ENCODE data around the gene OR2AG1. TPM values are rescaled to one million over a fixed set of nuclear protein-coding genes. Genes with fewer than 3 reads are reported as not detected.
"Not testable (repeated sequence)": the region's sequence is repeated elsewhere in the genome, so short reads cannot be mapped to it uniquely, and the experiment has no call there.

The OR2AG1 gene
- total RNA-seq, 2 experiments from 2014 or later, result not detected

GRCh38 chr11:6755953-6756347, 26.9 kb upstream of the OR2AG1 start:
- no peak for DNase-seq
- Mint-ChIP-seq H3K4me1 (peaks cover 10% of the 10 kb centered on the region), H3K4me3 (no peak overlapping the region), H3K27me3 (no peaks in the 10 kb centered on the region), H3K36me3 (no peaks in the 10 kb centered on the region), H3K9me3 (peaks cover under 1% of the 10 kb centered on the region), H3K27ac (no peak overlapping the region)

- Mint-ChIP-seq H3K4me3 (no peak overlapping the region), H3K36me3 (no peaks in the 10 kb centered on the region), H3K27me3 (no peaks in the 10 kb centered on the region), H3K9me3 (no peaks in the 10 kb centered on the region), H3K4me1 (peaks cover 10% of the 10 kb centered on the region), H3K27ac (no peak overlapping the region)
- DNase-seq, result peak; percentile 46
These were observed 25.4 kb upstream of the OR2AG1 start for GRCh38 chr11:6757373-6757967.

- Mint-ChIP-seq H3K27me3 (no peaks in the 10 kb centered on the region), H3K36me3 (no peaks in the 10 kb centered on the region), H3K27ac (no peak within 1 kb of the TSS), H3K4me1 (no peaks in the 10 kb centered on the region), H3K4me3 (no peak within 1 kb of the TSS), H3K9me3 (no peaks in the 10 kb centered on the region)
- DNase-seq, result no peak
These were observed 10.6 kb upstream of the OR2AG1 start, which contains the start of gene OR2AG2 for GRCh38 chr11:6771926-6772893. OR2AG2 (minus strand) TSS chr11:6771976; CDS start chr11:6768957, 3,019 bp downstream.

- H3K36me3 Mint-ChIP-seq, result no peaks in the 10 kb centered on the region
- peaks cover 3% of the 10 kb centered on the region for H3K27me3 Mint-ChIP-seq
- no peaks in the 10 kb centered on the region for H3K4me1 Mint-ChIP-seq
- no peak for DNase-seq
- H3K27ac Mint-ChIP-seq, result no peak overlapping the region
- no peak overlapping the region for H3K4me3 Mint-ChIP-seq
- H3K9me3 Mint-ChIP-seq, result no peaks in the 10 kb centered on the region
These were observed 4.3 kb upstream of the OR2AG1 start for GRCh38 chr11:6778518-6778917.

GRCh38 chr11:6780829-6781228, 2.0 kb upstream of the OR2AG1 start:
- H3K27me3 Mint-ChIP-seq, result peaks cover 8% of the 10 kb centered on the region
- DNase-seq, result no peak
- no peaks in the 10 kb centered on the region for H3K36me3 Mint-ChIP-seq

GRCh38 chr11:6790546-6790945, 7.7 kb downstream of the OR2AG1 start:
- H3K36me3 Mint-ChIP-seq, result no peaks in the 10 kb centered on the region
- H3K27ac Mint-ChIP-seq, result no peak overlapping the region
- no peak overlapping the region for H3K4me3 Mint-ChIP-seq
- H3K9me3 Mint-ChIP-seq, result no peaks in the 10 kb centered on the region
- DNase-seq, result no peak
- no peaks in the 10 kb centered on the region for H3K4me1 Mint-ChIP-seq
- H3K27me3 Mint-ChIP-seq, result no peaks in the 10 kb centered on the region

More at GRCh38 chr11:6780829-6781228, 2.0 kb upstream of the OR2AG1 start:
- Mint-ChIP-seq H3K27ac (no peak overlapping the region), H3K4me3 (no peak overlapping the region), H3K9me3 (no peaks in the 10 kb centered on the region), H3K4me1 (no peaks in the 10 kb centered on the region)

GRCh38 chr11:6794639-6795038, 11.8 kb downstream of the OR2AG1 start:
- Mint-ChIP-seq H3K9me3 (no peaks in the 10 kb centered on the region), H3K27ac (no peak overlapping the region), H3K4me1 (no peaks in the 10 kb centered on the region), H3K27me3 (no peaks in the 10 kb centered on the region), H3K4me3 (no peak overlapping the region), H3K36me3 (no peaks in the 10 kb centered on the region)
- DNase-seq, result no peak

GRCh38 chr11:6799402-6799801, 16.6 kb downstream of the OR2AG1 start, which contains the start of gene OR6A2:
OR6A2 (minus strand) TSS chr11:6799689; CDS start chr11:6795708, 3,981 bp downstream.
- H3K27me3 Mint-ChIP-seq, result peaks cover 5% of the 10 kb centered on the region
- no peaks in the 10 kb centered on the region for H3K4me1 Mint-ChIP-seq
- H3K9me3 Mint-ChIP-seq, result peaks cover 7% of the 10 kb centered on the region
- H3K36me3 Mint-ChIP-seq, result no peaks in the 10 kb centered on the region
- H3K27ac Mint-ChIP-seq, result no peak within 1 kb of the TSS
- H3K4me3 Mint-ChIP-seq, result no peak within 1 kb of the TSS
- no peak for DNase-seq

GRCh38 chr11:6801075-6801474, 18.3 kb downstream of the OR2AG1 start:
- H3K4me3 Mint-ChIP-seq, H3K4me1 Mint-ChIP-seq, H3K27me3 Mint-ChIP-seq, DNase-seq, H3K27ac Mint-ChIP-seq, H3K9me3 Mint-ChIP-seq, H3K36me3 Mint-ChIP-seq: not testable (repeated sequence)

- peaks cover 1% of the 10 kb centered on the region for H3K9me3 Mint-ChIP-seq
- peaks cover 41% of the 10 kb centered on the region for H3K27me3 Mint-ChIP-seq
- H3K4me3 Mint-ChIP-seq, result no peak overlapping the region
- no peak overlapping the region for H3K27ac Mint-ChIP-seq
- peaks cover 4% of the 10 kb centered on the region for H3K4me1 Mint-ChIP-seq
- H3K36me3 Mint-ChIP-seq, result no peaks in the 10 kb centered on the region
- peak; percentile 23 for DNase-seq
These were observed 29.7 kb downstream of the OR2AG1 start for GRCh38 chr11:6812390-6813005.

- peaks cover 3% of the 10 kb centered on the region for H3K36me3 Mint-ChIP-seq
- peaks cover 4% of the 10 kb centered on the region for H3K4me1 Mint-ChIP-seq
- H3K27ac Mint-ChIP-seq, result no peak overlapping the region
- no peaks in the 10 kb centered on the region for H3K9me3 Mint-ChIP-seq
- no peak for DNase-seq
- no peak overlapping the region for H3K4me3 Mint-ChIP-seq
- H3K27me3 Mint-ChIP-seq, result peaks cover 32% of the 10 kb centered on the region
These were observed 30.8 kb downstream of the OR2AG1 start for GRCh38 chr11:6813656-6814055.

- H3K27ac Mint-ChIP-seq, result no peak overlapping the region
- H3K36me3 Mint-ChIP-seq, result peaks cover 3% of the 10 kb centered on the region
- H3K27me3 Mint-ChIP-seq, result peaks cover 10% of the 10 kb centered on the region
- DNase-seq, result no peak
- H3K4me1 Mint-ChIP-seq, result no peaks in the 10 kb centered on the region
- peaks cover 4% of the 10 kb centered on the region for H3K9me3 Mint-ChIP-seq
- no peak overlapping the region for H3K4me3 Mint-ChIP-seq
These were observed 34.9 kb downstream of the OR2AG1 start for GRCh38 chr11:6817694-6818093.

GRCh38 chr11:6818967-6819366, 36.1 kb downstream of the OR2AG1 start:
- Mint-ChIP-seq H3K36me3 (peaks cover 3% of the 10 kb centered on the region), H3K9me3 (peaks cover 4% of the 10 kb centered on the region)

GRCh38 chr11:6824136-6824823, 41.5 kb downstream of the OR2AG1 start:
- Mint-ChIP-seq H3K36me3 (no peaks in the 10 kb centered on the region), H3K27ac (no peak overlapping the region), H3K9me3 (peaks cover 4% of the 10 kb centered on the region), H3K27me3 (peaks cover 4% of the 10 kb centered on the region), H3K4me1 (no peaks in the 10 kb centered on the region), H3K4me3 (no peak overlapping the region)
- no peak for DNase-seq

More at GRCh38 chr11:6818967-6819366, 36.1 kb downstream of the OR2AG1 start:
- Mint-ChIP-seq H3K4me3 (no peak overlapping the region), H3K27ac (no peak overlapping the region), H3K27me3 (peaks cover 3% of the 10 kb centered on the region), H3K4me1 (no peaks in the 10 kb centered on the region)
- DNase-seq, result no peak
